Measurements from ENCODE around the gene ADAMTS12.

The ADAMTS12 gene

GRCh38 chr5:33701951-33702350, 189.8 kb downstream of the ADAMTS12 start:
- no peak for DNase-seq

GRCh38 chr5:33701251-33701650, 190.5 kb downstream of the ADAMTS12 start:
- DNase-seq = no peak

DNA sequence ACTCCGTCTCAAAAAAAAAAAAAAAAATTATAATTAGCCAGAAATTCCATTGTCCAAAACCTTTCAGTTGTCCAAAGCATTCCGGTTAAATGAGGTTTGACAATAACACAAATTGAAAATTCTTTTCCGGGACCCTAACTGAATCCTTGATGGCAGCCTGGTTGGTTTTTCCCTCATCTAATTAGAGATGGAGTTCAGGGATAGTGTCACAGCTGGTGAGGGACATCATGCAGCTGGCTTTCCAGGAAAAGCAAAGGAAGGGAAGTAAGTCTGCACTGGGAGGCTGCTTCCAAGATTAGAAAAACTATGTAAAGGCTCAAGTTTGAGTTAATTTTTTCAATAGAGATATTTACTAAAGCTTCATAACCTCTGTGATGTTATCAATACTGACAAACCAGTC, 195.4 kb downstream of the ADAMTS12 start:
- DNase-seq = no peak

GRCh38 chr5:33692980-33693379, 198.8 kb downstream of the ADAMTS12 start:
- no peak for DNase-seq

GRCh38 chr5:33691856-33692255, 199.9 kb downstream of the ADAMTS12 start:
- DNase-seq = no peak

GRCh38 chr5:33690374-33691135, 201.2 kb downstream of the ADAMTS12 start:
- DNase-seq = no peak

DNA sequence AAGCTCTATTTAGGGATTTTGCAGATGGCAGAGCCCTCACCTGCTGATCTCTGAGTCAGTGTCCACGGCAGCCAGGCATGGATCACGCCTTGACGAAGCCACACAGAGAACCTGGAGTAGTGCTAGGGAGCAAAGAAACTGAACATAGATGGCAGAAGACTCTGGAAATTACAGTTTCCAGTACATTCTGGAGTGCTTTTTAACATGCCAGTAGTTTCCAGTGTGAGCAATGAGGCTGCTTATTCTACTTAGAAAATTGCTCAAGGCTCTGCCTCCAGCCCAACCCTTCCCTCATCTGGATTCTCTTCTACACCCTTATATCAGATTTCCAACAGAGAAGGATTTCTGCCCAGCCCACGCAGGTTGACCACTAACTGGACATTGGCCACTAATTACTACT, 203.3 kb downstream of the ADAMTS12 start:
- no peak for DNase-seq

DNA sequence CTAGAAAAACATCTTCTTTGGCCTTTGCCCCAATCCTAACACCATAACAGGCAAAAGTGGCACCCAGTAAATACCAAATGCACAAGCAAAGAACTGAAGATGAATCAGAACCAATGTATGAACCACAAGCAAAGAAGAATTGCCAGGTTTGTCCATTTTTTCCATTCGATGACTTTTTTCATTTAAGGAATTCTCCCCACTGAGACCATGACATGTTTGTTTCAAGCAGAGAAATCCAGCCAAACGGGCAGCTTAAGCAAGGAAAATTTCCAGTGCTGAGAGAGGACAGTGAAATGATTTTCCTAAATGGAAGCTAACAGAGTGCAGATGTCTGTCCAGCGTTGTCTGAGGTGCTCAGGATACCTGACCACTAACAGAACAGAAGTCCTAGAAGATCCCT, 203.7 kb downstream of the ADAMTS12 start:
- no peak for DNase-seq

DNA sequence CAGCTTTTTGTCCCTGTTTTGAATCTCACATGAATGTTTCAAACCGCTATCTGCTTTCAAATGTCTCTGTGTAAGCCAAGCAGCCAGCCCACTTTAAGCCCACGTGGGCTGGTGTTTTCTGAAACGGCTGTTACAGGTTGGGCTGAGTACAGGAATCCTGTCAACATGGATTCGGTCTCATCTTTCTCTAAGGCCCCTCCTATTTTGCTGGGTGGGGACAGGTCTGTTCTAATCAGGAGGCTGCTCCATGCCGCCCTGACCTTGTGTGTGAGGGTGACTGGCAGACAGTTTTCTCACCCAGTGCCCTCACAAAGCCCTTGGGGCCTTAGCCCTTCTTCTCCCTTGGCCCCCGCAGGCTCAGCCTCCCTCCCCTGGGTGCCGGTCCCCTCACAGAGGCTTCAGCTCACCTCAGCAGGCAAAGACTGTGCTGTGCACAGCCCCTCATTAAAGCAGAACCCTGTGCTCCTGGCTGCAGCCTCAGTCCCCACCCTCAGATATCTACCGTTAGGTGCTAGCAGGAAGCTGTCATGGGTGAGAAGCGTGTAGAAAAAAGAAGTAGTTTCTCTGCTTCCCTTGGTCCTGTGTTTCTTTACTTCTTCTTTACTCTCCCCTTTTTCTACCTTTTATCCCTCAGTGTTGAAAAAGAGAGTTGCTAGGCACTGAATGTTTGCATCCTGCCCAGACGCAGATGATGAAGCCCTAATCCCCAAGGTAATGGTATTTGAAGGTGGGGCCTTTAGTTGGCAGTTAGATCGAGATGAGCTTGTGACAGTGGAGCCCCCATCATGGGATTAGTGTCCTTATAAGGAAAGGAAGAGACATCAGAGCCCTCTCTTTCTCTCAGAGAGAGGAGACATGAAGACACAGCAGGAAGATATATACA, 205.7 kb downstream of the ADAMTS12 start:
- DNase-seq = no peak

- DNase-seq = no peak
Observed at GRCh38 chr5:33684496-33685159, 207.2 kb downstream of the ADAMTS12 start.

DNA sequence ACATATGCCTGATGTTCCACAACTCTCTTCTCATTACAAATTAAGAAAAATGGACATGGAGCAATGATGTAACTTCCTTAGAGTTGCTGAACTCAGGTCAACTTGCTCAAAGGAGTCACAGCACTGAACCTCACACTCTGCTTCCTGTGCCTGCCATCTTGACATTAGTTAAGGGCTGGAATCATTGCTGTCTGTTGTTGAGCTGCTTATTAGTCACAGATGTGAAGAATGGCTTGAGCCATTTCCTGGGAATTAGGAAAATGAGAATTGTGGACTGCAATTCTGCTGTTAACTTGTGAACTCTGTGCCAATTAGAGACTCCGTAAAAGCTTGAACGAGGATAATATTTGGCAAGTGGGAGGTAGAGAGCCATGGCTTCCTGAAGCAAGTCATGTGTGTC, 212.0 kb downstream of the ADAMTS12 start:
- no peak for DNase-seq

DNA sequence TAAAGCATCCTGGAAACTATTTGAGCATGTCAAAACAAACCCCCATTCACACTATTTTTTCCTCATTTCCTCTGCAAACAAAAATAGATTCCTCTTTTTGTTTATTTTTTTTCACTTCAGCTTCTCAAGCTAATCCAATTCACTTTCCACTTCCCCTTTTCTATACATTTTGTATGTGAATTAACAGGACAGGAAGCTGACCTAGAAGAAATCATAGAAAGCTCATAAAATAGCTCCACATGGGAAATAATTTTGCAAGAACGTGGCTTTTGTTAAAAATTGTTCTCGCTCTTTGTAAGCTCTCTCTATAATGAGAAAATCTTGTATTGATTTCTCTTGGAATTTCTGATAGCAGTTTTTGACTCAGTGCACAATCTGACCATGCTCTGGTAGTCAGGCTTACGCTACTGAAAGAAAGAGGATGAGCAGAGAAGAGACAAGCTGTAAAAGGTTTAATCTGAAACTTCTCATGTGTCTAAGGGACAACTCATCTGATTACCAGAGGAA, 215.8 kb downstream of the ADAMTS12 start:
- DNase-seq = no peak

- no peak for DNase-seq
Observed at GRCh38 chr5:33671700-33672291, 220.0 kb downstream of the ADAMTS12 start.

DNA sequence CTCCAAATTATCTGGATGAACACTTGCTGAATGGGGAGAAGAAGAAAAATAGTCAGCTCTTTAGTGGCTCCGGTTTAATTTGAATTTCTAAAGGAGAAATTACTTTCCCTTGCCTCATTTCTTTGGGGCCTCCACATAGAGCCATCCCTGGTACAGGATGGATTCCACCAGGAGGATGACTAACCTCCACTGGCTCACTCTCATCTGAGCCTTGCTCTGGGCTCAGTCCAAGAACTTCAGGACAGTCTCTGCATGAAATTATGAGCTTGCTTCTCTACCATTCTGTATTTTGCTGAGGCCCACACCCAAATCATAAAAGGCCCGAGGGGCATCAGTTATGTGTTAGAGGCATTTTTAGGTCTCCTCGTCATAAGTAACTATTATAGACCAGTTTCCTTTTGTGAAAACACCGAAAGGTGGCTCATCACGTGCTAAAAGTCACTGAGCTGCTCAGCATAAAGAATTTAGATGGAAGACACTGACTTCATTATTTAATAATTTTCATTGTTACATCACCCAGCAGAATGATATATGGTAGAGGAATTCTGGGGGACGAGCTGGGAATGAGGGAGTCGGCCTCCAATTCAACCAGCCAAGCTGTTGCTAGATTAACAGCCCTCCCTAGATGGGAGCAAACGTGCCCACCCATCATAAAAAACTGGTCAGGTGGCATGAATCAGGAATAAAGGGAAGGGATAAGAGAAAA, 228.9 kb downstream of the ADAMTS12 start:
- no peak for DNase-seq

- no peak for DNase-seq
Observed at GRCh38 chr5:33659526-33660169, 232.1 kb downstream of the ADAMTS12 start.

DNA sequence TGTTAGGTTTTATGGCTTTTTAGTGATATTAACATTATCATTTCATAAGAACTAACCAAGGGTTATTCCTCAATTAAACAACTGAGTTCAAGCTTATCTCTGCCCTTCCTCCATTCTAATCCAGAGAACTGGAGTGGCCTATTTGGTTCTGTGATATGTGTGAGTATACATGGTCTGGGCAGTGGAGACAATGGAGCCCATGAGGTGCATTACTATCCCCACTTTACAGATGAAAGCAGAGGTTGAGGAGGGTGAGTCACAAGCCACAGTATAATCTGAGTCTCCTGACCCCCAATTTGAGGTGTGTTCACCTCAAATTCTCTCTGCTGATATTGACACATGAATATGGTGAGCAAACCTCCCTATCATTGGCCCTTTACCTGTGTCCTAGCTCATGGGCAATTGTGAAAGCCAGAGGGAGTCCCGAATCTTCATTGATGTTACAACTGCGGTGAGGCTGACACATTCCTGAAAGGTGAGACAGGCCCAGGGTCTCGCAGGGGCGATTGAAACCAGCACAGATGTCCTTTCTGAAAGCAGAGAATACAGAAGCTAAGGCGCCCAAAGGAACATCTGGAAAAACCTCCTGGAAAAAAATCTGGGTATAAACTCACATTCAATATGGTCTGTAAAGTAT, 233.9 kb downstream of the ADAMTS12 start:
- no peak for DNase-seq

- no peak for DNase-seq
Observed at GRCh38 chr5:33657176-33657575, 234.6 kb downstream of the ADAMTS12 start.

DNA sequence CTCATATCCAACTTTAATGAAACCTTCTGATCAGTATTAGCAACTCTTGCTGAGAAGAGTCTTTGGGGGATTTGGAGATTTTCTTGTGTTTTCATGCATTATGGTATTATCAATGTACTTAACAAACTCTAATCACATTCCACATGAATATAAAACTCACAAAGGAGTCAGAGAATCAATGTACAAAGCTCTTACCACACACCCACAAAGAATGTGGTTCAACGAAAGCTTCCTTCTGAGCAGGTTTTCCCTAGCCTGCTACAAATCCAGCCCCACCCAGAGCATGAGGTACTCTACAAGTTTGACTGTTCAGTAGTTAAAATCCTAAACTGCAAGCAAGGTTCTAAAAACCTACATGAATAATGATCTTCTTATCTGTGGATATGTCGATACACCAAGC, 240.9 kb downstream of the ADAMTS12 start:
- no peak for DNase-seq

DNA sequence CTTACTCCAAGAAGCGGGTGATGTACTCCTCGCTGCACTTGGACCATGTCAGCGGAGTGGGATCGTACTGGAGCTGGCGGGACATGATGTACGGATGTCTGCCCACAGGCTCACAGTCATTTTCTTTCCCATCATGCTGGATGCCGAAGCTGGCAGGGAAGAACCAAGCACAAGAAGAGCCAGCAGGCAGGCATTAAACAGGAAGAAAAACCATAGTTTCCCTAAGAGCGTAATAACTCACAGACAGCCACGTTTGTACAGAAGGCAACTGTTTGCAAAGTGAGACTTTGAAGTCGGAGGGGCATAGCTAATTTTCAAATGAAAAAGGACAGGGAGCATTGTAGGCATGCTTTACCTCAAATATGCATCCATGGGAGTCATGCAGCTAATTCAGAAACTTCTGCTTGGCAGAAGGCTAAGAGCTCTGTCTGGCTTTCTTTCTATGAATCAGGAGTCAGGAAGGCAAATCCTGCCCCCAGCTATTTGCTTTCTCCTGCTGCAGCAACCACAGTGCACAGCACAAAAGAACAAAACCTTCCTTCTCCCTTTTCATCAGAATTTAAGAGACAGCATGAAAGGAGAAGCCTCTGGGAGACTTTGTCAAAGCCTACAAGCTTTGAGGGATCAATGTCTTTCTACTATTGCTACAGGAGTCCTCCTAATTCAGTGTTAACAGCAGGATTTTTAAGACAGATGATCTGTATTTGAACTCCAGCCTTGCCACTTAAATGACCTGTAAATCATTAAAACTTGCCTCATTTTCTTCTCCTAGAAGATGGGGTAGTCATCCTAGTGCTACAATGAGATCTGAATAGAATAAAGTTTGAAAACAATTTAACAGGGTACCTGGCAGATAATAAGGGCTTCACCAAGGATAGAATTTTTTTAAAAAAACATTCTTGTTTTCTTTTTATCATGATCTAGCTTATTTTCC, 242.0 kb downstream of the ADAMTS12 start:
- DNase-seq = no peak
